ENCODE measurements around the gene PPP6R1.
A peak's percentile ranks its signal among the peaks of the same experiment; 100 is the strongest.

The PPP6R1 gene

GRCh38 chr19:55301459-55302317 is 42.9 kb upstream of the PPP6R1 start:
- TF ChIP-seq GABPA (IDR thresholded peaks at IDR 0.05; ENCODE audit: low read depth), result no peak
- peak; percentile 95 for TF ChIP-seq CTCF (IDR thresholded peaks at IDR 0.05; ENCODE audit: insufficient read depth, low read length)
- H3K27ac ChIP-seq (replicated peaks), result 0 out of 2 replicates have a peak overlapping the region, but pooled peaks have one; percentile 27
- peak; percentile 52 to 86 for DNase-seq (ENCODE audit: low read depth in 1 of 2, low spot score in 1 of 2)
- H3K4me3 ChIP-seq (replicated peaks; ENCODE audit: insufficient read depth, low read length), result peak overlapping the region; percentile 39
- no peaks in the 10 kb centered on the region for H3K27me3 ChIP-seq (ENCODE audit: insufficient read depth, poor library complexity, severe bottlenecking)

GRCh38 chr19:55300886-55301458 is 42.2 kb upstream of the PPP6R1 start:
- no peak for DNase-seq (ENCODE audit: low read depth in 1 of 2, low spot score in 1 of 2)
- TF ChIP-seq POLR2AphosphoS5 (IDR thresholded peaks at IDR 0.05; ENCODE audit: low read depth), result no peak
- no peak for TF ChIP-seq CTCF (IDR thresholded peaks at IDR 0.05; ENCODE audit: insufficient read depth, low read length)
- no peak for TF ChIP-seq REST (IDR thresholded peaks at IDR 0.05; ENCODE audit: insufficient replicate concordance, low read depth)
- TF ChIP-seq GABPA (IDR thresholded peaks at IDR 0.05; ENCODE audit: low read depth), result no peak
- TF ChIP-seq SPI1 (IDR thresholded peaks at IDR 0.05; ENCODE audit: borderline replicate concordance, low read depth), result no peak
- Histone ChIP-seq H3K27ac (replicated peaks) (0 out of 2 replicates have a peak overlapping the region, but pooled peaks have one; percentile 27), H3K27me3 (ENCODE audit: insufficient read depth, poor library complexity, severe bottlenecking) (no peaks in the 10 kb centered on the region), H3K4me3 (replicated peaks; ENCODE audit: insufficient read depth, low read length) (no peak overlapping the region)

DNA sequence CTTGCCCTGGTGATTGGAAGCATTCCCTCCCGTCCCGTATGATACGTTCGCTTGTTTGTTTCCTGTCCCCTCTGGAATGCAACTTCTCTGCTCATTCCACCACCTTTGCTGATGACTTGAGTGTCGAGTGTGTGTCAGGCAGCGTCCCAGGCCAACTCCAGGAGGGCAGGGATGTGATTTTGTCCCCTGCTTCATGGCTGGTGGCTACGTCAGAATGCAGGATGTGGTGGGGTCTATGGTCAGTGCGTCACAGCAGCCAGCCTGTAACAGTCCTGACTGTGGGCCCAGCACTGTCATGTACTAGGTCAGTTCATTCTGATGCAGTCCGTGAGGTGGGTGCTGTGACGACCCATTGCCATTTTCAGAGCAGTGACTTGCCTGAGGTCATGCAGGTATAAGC is 41.2 kb upstream of the PPP6R1 start:
- DNase-seq (ENCODE audit: low read depth in 1 of 2, low spot score in 1 of 2), result no peak
- Histone ChIP-seq H3K27me3 (ENCODE audit: insufficient read depth, poor library complexity, severe bottlenecking) (no peaks in the 10 kb centered on the region), H3K4me3 (replicated peaks; ENCODE audit: insufficient read depth, low read length) (no peak overlapping the region), H3K27ac (replicated peaks) (no peak overlapping the region)
- TF ChIP-seq POLR2AphosphoS5 (IDR thresholded peaks at IDR 0.05; ENCODE audit: low read depth) (no peak), GABPA (IDR thresholded peaks at IDR 0.05; ENCODE audit: low read depth) (no peak), SPI1 (IDR thresholded peaks at IDR 0.05; ENCODE audit: borderline replicate concordance, low read depth) (no peak), REST (IDR thresholded peaks at IDR 0.05; ENCODE audit: insufficient replicate concordance, low read depth) (no peak), CTCF (IDR thresholded peaks at IDR 0.05; ENCODE audit: insufficient read depth, low read length) (no peak)
